Activated CD8-positive, alpha-beta memory T cell treated with anti-CD3 and anti-CD28 coated beads, Interleukin-2, amount 50 U/mL, for 1 hour (primary cell): ENCODE measurements around the gene CRPPA.
"Not testable (repeated sequence)": the region's sequence is repeated elsewhere in the genome, so short reads cannot be mapped to it uniquely, and the experiment has no call there.

Experiments used
- DNase-seq: peaks from one replicate; pipeline ENCODE4 v3.0.0-alpha.2; 2020; ENCODE audit errors: extremely low read depth

CRPPA gene

DNA sequence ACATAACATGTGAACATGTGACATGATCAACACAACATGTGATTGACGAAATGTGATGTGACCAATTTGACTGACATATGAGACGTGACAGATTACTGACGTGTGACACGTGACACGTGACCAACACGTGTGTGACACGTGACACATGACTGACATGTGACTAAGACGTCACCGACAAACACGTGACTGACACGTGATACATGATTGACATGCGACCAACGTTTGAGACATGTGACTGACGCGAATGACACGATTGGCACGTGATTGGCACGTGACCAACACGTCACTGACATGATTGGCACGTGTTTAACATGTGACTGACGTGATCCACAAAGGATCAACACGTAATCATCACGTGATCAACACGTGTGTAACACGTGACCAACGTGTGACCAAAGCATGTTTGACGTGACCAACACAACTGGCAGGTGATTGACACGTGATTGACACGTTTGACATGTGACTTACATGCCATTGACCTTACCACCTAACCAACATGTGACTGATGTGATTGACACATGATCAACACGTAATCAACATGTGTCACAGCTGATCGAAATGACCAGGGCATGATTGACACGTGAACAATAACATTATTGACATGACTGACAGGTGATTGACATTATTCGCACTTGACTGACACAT is 23.7 kb downstream of the CRPPA start:
- no peak for DNase-seq

DNA sequence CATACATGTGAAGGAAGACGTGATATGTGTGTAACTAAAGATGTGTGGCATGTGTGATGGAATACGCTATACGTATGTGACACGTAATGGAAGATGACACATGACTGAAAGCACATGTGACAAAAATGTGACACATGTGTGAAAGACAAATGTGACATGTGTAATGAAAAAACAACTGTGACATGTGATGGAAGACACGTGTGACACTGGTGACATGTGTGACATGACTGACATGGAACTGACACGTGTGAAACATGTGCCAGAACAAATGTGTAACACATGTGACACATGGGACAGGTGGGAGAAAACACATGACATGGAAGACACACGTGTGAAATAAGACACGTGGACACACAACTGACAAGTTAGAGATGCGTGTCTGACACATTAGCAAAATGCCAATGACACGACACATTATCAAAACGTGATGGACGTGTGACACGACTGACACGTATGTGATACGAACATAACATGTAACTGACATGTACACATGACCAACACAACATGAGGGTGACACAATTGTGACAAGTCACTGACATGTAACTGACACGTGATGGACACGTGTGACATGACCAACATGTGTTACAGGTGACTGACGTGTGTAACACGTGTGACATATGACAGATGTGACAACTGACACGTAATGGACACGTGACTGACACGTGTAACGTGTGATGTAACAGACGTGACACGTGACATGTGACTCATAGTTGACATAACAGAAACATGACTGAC is 24.4 kb downstream of the CRPPA start:
- DNase-seq = no peak

DNA sequence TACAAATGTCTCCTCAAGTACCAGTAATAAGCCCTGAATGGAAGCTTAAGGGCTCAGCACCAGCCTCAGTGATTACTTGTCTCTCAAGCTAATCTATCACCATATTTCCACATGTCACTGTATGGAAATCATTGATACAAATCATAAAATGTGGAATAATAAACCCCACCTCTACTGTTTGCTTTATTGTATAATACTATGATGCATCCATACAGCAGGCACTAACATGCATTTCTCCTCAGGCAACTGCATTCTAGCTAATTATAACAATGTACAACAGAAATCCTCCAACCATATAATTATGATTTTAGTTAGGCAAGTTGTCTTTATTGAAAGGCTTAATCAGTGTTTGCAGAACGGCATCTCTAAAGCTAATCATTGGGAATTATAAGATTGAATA is 26.2 kb downstream of the CRPPA start:
- DNase-seq = no peak

DNA sequence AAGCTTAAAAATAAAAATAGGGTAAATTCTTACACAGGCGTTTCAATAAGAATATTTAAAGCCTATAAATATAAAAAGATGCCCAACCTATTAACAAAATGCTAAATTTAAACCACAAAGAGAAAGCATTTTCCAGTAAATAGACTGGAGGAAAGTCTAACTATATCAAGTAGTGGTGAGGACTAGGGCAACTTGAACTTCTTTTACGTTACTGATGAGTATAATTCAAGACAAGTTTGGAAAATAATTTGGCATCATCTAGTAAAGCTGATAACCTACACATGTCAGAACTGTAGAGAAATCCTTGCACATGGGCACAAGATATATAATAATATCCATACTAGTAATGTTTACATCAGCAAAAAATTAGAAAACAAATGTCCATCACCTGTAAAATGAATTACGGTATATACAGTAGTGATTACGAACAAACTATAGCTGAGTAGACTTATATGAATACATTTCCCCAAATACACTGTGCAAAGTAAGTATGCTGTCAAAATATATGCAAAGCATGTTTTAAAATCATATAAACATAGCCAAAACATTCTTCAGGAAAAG is 27.4 kb downstream of the CRPPA start:
- no peak for DNase-seq

DNA sequence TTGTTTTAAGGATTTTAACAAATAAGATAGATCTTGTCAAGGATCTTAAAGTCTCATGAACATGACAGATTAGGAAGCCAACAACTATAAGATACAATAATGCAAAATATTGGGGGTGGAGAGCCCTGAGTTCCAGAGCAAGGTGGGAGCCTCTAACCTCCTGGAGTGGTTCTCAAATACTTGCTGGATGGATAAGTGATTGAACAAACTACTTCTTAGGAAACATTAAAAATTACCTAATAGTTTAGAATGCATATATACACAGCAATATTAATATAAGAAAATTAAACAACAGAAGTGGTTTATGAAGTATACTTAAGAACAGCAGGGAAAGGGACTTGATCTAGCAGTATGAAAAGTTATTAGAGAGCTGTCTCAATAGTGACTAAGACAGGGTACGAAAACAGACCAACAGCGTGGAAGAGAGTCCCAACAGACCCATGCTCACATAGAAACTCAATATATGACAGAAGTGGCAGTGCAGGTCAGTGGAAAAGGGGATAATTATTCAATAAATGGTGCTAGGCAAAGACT is 28.3 kb downstream of the CRPPA start:
- no peak for DNase-seq

DNA sequence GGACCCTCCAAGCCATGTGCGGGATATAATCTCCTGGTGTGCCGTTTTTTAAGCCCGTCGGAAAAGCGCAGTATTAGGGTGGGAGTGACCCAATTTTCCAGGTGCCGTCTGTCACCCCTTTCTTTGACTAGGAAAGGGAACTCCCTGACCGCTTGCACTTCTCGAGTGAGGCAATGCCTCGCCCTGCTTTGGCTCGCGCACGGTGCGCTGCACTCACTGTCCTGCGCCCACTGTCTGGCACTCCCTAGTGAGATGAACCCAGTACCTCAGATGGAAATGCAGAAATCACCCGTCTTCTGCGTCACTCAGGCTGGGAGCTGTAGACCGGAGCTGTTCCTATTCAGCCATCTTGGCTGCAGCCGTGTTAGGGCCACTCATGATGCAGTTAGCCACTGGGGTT is 37.6 kb downstream of the CRPPA start:
- DNase-seq = not testable (repeated sequence)

DNA sequence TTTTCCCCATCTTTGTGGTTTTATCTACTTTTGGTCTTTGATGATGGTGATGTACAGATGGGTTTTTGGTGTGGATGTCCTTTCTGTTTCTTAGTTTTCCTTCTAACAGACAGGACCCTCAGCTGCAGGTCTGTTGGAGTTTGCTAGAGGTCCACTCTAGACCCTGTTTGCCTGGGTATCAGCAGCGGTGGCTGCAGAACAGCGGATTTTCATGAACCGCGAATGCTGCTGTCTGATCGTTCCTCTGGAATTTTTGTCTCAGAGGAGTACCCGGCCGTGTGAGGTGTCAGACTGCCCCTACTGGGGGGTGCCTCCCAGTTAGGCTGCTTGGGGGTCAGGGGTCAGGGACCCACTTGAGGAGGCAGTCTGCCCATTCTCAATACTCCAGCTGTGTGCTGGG is 38.2 kb downstream of the CRPPA start:
- DNase-seq = not testable (repeated sequence)
